ENCODE data around the gene THY1.
"Not testable (repeated sequence)": the region's sequence is repeated elsewhere in the genome, so short reads cannot be mapped to it uniquely, and the experiment has no call there.

The THY1 gene

GRCh38 chr11:119445379-119445778, 22.4 kb upstream of the THY1 start:
- DNase-seq: no peak

- DNase-seq: no peak
These were observed 18.9 kb upstream of the THY1 start for GRCh38 chr11:119441898-119442243.

GRCh38 chr11:119438599-119438998, 15.6 kb upstream of the THY1 start:
- no peak for DNase-seq

GRCh38 chr11:119437521-119437920, 14.5 kb upstream of the THY1 start:
- not testable (repeated sequence) for DNase-seq

GRCh38 chr11:119436711-119437110, 13.7 kb upstream of the THY1 start:
- DNase-seq: no peak

GRCh38 chr11:119436093-119436492, 13.1 kb upstream of the THY1 start:
- no peak for DNase-seq

GRCh38 chr11:119434591-119435330, 11.8 kb upstream of the THY1 start:
- DNase-seq: no peak

- DNase-seq: no peak
These were observed 10.4 kb upstream of the THY1 start for GRCh38 chr11:119433358-119433725.

- no peak for DNase-seq
These were observed 9.7 kb upstream of the THY1 start for GRCh38 chr11:119432484-119433357.

- no peak for DNase-seq
These were observed 8.6 kb upstream of the THY1 start for GRCh38 chr11:119431523-119431922.

- DNase-seq: no peak
These were observed 4.3 kb upstream of the THY1 start for GRCh38 chr11:119427279-119427678.

GRCh38 chr11:119426142-119426541, 3.2 kb upstream of the THY1 start:
- no peak for DNase-seq

GRCh38 chr11:119424775-119425174, 1.8 kb upstream of the THY1 start:
- DNase-seq: no peak

GRCh38 chr11:119424276-119424675, 1.3 kb upstream of the THY1 start:
- no peak for DNase-seq

- DNase-seq: no peak
These were observed 710 bp upstream of the THY1 start for GRCh38 chr11:119423509-119424254.

GRCh38 chr11:119421941-119422808, 797 bp downstream of the THY1 start:
- DNase-seq: no peak

- no peak for DNase-seq
These were observed 1.6 kb downstream of the THY1 start for GRCh38 chr11:119421351-119421750.

- DNase-seq: no peak
These were observed 2.3 kb downstream of the THY1 start for GRCh38 chr11:119420631-119421030.

GRCh38 chr11:119419834-119420492, 3.0 kb downstream of the THY1 start:
- no peak for DNase-seq

- no peak for DNase-seq
These were observed 3.7 kb downstream of the THY1 start for GRCh38 chr11:119419246-119419645.

GRCh38 chr11:119418759-119419158, 4.2 kb downstream of the THY1 start:
- DNase-seq: no peak
